ENCODE results near the gene NF2.

DNA sequence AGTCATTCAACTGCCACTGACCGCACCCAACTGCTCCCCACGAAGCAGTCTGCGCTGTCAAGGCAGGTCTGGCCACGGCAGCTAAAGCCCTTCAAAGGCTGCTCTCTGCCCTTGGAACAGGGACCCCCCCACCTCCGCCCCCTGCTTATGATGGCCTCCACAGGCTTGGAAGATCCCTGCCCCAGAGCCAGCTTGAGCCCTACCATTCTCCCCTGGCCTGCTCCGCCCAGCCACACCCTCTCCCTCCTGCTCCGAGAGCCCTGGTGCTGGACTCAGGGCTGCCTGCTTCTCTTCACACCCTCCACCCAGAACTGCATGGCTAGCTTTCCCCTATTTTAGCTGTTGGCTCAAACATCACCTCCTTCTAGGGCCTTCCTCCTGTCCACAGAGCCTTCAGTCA lies 144.4 kb downstream of the NF2 start:
- TF ChIP-seq, protein P1, sequence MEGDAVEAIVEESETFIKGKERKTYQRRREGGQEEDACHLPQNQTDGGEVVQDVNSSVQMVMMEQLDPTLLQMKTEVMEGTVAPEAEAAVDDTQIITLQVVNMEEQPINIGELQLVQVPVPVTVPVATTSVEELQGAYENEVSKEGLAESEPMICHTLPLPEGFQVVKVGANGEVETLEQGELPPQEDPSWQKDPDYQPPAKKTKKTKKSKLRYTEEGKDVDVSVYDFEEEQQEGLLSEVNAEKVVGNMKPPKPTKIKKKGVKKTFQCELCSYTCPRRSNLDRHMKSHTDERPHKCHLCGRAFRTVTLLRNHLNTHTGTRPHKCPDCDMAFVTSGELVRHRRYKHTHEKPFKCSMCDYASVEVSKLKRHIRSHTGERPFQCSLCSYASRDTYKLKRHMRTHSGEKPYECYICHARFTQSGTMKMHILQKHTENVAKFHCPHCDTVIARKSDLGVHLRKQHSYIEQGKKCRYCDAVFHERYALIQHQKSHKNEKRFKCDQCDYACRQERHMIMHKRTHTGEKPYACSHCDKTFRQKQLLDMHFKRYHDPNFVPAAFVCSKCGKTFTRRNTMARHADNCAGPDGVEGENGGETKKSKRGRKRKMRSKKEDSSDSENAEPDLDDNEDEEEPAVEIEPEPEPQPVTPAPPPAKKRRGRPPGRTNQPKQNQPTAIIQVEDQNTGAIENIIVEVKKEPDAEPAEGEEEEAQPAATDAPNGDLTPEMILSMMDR (conservative IDR thresholded peaks at IDR 0.05; ENCODE audit: low read depth in 2 of 2) = no peak
- TF ChIP-seq, protein P2, sequence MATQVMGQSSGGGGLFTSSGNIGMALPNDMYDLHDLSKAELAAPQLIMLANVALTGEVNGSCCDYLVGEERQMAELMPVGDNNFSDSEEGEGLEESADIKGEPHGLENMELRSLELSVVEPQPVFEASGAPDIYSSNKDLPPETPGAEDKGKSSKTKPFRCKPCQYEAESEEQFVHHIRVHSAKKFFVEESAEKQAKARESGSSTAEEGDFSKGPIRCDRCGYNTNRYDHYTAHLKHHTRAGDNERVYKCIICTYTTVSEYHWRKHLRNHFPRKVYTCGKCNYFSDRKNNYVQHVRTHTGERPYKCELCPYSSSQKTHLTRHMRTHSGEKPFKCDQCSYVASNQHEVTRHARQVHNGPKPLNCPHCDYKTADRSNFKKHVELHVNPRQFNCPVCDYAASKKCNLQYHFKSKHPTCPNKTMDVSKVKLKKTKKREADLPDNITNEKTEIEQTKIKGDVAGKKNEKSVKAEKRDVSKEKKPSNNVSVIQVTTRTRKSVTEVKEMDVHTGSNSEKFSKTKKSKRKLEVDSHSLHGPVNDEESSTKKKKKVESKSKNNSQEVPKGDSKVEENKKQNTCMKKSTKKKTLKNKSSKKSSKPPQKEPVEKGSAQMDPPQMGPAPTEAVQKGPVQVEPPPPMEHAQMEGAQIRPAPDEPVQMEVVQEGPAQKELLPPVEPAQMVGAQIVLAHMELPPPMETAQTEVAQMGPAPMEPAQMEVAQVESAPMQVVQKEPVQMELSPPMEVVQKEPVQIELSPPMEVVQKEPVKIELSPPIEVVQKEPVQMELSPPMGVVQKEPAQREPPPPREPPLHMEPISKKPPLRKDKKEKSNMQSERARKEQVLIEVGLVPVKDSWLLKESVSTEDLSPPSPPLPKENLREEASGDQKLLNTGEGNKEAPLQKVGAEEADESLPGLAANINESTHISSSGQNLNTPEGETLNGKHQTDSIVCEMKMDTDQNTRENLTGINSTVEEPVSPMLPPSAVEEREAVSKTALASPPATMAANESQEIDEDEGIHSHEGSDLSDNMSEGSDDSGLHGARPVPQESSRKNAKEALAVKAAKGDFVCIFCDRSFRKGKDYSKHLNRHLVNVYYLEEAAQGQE (IDR thresholded peaks at IDR 0.05; ENCODE audit: unreplicated experiment) = no peak
- TF ChIP-seq ZNF114 (CRISPR knock-in tag; IDR thresholded peaks at IDR 0.05) = no peak
- no peak for TF ChIP-seq EZH2phosphoT487 (IDR thresholded peaks at IDR 0.05; ENCODE audit: unreplicated experiment)
- TF ChIP-seq CREB1 (CRISPR knock-in tag; IDR thresholded peaks at IDR 0.05; ENCODE audit: low read depth) = no peak
- no peak for TF ChIP-seq EZH2 (IDR thresholded peaks at IDR 0.05; ENCODE audit: low read depth, unreplicated experiment)
- no peak for TF ChIP-seq STAT1 (IDR thresholded peaks at IDR 0.05; ENCODE audit: unreplicated experiment)
- TF ChIP-seq NANOG (IDR thresholded peaks at IDR 0.05; ENCODE audit: borderline replicate concordance) = no peak
